ENCODE results near the gene CBX6.
A peak's percentile ranks its signal among the peaks of the same experiment; 100 is the strongest.
"Not testable (repeated sequence)": the region's sequence is repeated elsewhere in the genome, so short reads cannot be mapped to it uniquely, and the experiment has no call there.

CBX6 gene

GRCh38 chr22:38859581-38860282 is 12.3 kb downstream of the CBX6 start:
- no peak for DNase-seq

GRCh38 chr22:38858492-38858891 is 13.5 kb downstream of the CBX6 start:
- no peak for DNase-seq

- DNase-seq: not testable (repeated sequence)
Measured at GRCh38 chr22:38854476-38854875, 17.5 kb downstream of the CBX6 start.

GRCh38 chr22:38853883-38854282 is 18.1 kb downstream of the CBX6 start:
- not testable (repeated sequence) for DNase-seq

- DNase-seq: no peak
Measured at GRCh38 chr22:38853196-38853651, 18.8 kb downstream of the CBX6 start.

- no peak for DNase-seq
Measured at GRCh38 chr22:38852522-38852921, 19.5 kb downstream of the CBX6 start.

GRCh38 chr22:38850941-38851849 is 20.8 kb downstream of the CBX6 start:
- no peak for DNase-seq

- DNase-seq: no peak
Measured at GRCh38 chr22:38850399-38850798, 21.6 kb downstream of the CBX6 start.

GRCh38 chr22:38849811-38850210 is 22.2 kb downstream of the CBX6 start:
- DNase-seq: no peak

- no peak for DNase-seq
Measured at GRCh38 chr22:38846412-38846811, 25.6 kb downstream of the CBX6 start.

- DNase-seq: no peak
Measured at GRCh38 chr22:38845004-38845740, 26.8 kb downstream of the CBX6 start.

- no peak for DNase-seq
Measured at GRCh38 chr22:38844315-38845003, 27.6 kb downstream of the CBX6 start.

GRCh38 chr22:38843657-38844314 is 28.2 kb downstream of the CBX6 start, which contains the start of gene NPTXR:
NPTXR (minus strand) TSS chr22:38844028.
- no peak for DNase-seq

- DNase-seq: peak; percentile 64
Measured at GRCh38 chr22:38843201-38843656, 28.8 kb downstream of the CBX6 start.

- DNase-seq: no peak
Measured at GRCh38 chr22:38842512-38843200, 29.4 kb downstream of the CBX6 start.

GRCh38 chr22:38841635-38842034 is 30.4 kb downstream of the CBX6 start:
- no peak for DNase-seq

- DNase-seq: no peak
Measured at GRCh38 chr22:38841211-38841610, 30.8 kb downstream of the CBX6 start.

- DNase-seq: no peak
Measured at GRCh38 chr22:38840129-38840528, 31.9 kb downstream of the CBX6 start.

GRCh38 chr22:38839686-38840085 is 32.3 kb downstream of the CBX6 start:
- DNase-seq: no peak

- DNase-seq: no peak
Measured at GRCh38 chr22:38837414-38837928, 34.5 kb downstream of the CBX6 start.

GRCh38 chr22:38835888-38836301 is 36.1 kb downstream of the CBX6 start:
- DNase-seq: no peak

Measured in stimulated activated CD8-positive, alpha-beta memory T cell treated with anti-CD3 and anti-CD28 coated beads, Interleukin-4, amount 100 ng/mL, for 48 hours (primary cell).